C1 segment of cervical spinal cord (tissue), 14 donors: ENCODE measurements around the gene UPK2.
A peak's percentile ranks its signal among the peaks of the same experiment; 100 is the strongest.

Experiments
- DNase-seq, 14 donors: peaks; one replicate each; lab custom pipeline; 2025; lab: John Stamatoyannopoulos, UW

The UPK2 gene

GRCh38 chr11:118917481-118918127 is 38.5 kb upstream of the UPK2 start:
- DNase-seq: peak in 1 of 14 donors; percentile 35

DNA sequence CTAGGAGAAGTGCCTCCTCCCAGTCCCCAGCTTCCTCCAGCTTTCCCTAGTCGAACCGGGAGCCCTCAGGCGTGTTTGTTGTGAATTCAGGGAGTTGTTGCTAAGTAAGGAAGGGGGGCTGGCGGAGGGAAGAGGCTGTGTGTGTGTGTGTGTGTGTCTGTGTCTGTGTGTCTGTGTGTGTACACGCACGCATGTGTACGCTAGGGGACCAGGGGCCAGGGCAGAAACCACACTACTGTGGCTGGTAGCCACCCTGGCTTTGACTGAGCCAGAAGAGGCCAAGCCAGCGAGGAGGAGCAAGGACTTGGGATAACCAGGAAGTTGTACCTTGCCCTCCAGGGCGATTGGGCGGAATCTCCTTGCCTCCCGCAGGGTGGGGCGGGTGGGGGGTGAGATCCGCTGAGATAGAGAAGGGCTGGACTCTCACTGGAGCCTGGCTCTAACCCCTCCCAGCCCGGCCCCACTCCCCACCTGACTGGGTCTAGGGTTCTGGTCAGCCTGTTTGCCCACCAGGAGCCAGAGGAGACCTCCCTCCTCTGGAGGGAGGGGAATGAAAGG is 37.9 kb upstream of the UPK2 start:
- peak in 2 of 14 donors; percentile 37 to 49 for DNase-seq

- DNase-seq: peak in 1 of 14 donors; percentile 49
Observed at GRCh38 chr11:118918686-118919280, 37.3 kb upstream of the UPK2 start.

DNA sequence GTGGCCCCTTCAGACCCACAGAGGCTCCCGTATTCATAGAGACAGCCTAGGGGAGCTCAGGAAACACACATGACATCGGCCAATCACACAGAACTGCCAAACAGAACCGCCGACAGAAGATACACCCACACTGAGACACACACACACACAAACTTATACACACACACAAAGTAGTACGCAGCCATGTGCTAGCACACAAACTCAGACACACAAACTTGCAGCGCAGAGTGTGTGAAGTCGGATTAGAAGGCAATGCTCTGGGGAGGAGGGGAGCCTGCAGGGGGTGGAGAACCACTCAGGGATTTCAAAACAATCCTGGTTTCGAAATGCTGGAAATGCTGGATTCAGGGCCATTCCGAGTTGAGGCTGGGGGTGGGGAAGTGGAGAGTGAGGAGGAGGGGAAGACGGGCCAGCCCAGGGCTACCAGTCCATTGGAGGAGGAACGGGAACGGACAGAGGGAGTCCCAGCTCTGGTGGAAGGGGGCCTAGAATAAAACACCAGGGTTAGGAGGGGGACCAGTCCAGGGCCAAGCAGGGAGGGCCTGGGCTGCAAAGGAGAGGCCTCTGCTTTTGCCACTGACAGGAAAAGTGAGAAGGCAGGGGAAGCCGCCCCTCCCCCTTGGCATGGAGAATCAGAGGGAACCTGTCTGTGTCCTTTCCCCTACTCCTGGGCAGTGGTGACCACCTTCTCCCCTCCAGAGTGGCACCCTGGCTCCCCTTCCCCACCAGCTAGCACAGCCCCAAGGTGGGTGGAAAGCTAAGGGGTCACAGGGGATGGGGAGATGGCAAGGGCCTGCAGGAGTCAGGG is 34.8 kb upstream of the UPK2 start:
- peak in 1 of 14 donors; percentile 63 for DNase-seq

DNA sequence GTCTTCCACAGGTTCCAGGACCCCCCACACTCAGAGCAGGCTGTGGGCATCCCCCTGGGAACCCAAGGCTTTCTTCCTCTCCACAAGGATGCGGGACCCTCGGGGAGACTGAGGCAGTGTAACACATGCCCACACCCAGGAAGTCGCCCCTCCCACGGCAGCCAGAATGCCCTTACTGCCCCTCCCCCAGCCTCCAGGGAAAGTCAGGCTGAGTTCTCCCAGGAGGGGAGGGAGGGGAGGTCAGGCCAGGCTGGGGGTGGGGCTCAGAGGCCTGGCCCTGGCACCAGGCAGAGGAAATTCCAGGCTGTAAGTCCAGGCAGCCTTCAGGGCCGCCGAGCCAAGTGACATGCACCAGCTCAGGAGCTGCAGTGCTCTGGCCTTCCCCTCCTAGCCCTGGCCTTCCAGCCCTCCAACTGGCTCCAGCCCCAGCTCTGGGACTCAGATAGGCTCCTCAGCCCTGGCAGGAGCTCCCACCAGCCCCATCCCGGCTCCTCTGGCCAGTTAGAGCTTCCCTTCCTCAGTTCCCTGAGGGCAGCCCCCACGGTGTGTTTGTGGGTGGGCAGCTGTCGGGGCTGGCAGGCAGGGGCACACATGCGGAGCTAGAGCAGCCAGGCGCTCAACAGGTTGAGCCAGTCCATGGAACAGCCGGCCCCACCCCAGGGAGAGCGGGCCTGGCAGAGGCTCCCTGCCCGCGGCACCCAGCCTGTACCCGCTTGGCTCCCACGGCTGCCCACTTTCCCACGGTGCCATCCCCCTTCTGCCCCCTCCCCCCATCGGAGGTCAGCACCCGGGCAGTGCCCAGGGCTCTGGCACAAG is 34.0 kb upstream of the UPK2 start:
- peak in 7 of 14 donors; percentile 29 to 69 (median 61) for DNase-seq

DNA sequence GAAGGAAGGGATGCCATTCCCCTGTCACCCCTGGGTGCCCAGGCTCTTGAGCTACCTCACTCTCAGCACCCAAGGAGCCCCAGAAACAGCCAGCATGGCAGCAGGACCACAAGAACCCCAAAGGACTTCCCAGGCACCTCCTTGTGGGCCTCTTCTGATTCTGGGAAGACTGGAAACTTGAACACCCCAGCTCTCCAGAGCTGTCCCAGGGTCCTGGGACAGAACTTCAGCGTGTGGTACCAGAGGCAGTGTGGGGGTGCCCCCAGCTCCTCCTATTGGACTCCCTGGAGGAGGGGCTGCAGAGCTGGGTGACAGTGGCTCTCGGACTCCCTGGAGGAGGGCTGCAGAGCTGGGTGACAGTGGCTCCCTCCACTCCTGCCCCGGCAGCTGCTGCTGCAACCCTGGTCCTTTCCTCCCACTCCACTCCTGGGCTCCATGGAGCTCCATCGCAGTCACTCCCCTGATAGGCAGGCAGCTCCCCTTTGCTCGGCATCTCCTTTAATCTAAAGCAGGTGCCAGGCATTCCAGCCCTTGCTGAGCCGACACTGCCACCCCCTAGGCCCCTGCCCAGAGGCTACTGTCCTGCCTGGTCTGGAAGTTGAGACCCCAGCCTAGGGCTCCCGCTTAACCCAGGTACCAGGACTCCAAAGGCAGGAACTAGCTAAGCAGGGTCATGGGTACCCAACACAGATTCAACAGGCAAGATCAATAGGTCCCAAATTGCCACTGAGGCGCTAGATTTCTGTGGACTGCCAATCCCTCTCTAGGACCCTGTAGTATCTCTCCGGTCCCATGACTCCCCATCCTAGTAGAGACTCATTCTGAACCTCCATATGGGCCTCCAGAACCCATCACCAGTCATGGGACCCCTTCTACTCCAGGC is 33.1 kb upstream of the UPK2 start:
- DNase-seq: no peak

- no peak for DNase-seq
Observed at GRCh38 chr11:118923721-118924587, 32.1 kb upstream of the UPK2 start.

- peak in 9 of 14 donors; percentile 35 to 78 (median 64) for DNase-seq
Observed at GRCh38 chr11:118924591-118925585, 31.2 kb upstream of the UPK2 start.

- DNase-seq: no peak
Observed at GRCh38 chr11:118927554-118928100, 28.5 kb upstream of the UPK2 start.

DNA sequence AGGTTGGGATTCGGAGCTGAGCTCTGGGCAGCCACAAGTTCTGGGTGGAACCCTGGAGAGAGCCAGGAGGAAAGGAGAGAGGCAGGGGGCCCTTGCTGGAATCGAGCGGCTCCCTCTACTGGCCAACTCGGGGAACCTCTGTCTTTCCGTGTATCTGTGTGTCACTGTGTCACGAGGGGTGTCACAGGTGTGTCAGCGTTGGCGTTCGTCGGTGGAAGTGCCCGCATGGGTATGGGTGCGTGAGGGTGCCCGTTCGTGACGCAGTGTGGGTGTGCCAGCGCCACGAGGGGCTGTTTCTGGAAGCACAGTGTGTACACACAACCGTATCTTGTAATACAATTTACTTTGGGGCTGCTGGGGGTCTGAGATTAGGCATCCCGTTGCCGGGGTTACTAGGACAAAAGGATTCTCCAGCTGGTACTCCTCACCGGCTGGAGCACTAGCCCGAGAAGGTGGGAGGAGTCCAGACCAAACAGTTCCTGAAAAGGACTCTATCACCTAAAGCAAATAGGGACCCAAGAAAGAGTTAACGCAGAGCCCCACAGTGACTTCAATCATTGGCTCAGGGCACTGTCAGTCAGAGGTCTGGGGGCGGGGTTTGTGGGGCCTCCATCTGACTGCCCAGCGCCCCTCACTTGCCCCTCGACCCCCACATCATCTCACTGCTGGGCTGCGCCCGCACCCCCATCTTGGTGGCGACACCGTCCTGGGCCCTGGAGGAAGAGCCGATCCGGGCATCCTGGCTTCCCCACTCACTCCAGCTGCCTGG is 27.8 kb upstream of the UPK2 start:
- DNase-seq: peak in 13 of 14 donors; percentile 81 to 98 (median 90)

GRCh38 chr11:118928870-118929500 is 27.1 kb upstream of the UPK2 start:
- peak in 10 of 14 donors; percentile 80 to 94 (median 88) for DNase-seq

DNA sequence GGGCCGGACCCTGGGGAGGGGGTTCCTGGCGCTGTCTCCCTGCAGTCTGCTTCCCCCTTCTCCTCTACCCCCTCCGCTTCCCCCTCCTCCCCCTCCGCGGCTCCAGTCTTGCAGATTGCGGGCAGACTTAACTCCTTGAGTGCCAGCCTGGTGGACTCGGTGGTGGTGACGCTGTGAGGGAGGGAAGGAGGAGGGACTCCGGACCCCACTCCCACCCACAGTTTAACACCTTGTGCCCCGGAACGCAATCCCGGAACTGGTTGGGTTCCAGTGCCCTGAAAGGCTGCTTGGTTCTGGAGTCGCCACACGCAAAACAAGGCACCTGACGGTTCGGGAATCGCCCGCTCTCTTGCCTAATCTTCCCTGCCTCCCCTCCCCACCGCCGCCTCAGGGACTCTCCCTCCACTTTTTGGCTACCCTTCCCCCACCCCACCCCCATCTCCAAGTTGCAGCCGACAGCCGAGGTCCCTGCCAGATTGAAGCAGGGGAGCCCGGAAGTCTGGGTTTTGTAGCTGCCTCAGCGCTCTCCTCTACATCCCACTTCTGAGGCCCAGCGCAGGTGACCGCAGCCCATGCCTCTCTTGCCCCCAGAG is 26.5 kb upstream of the UPK2 start:
- peak in 12 of 14 donors; percentile 80 to 93 (median 88) for DNase-seq

DNA sequence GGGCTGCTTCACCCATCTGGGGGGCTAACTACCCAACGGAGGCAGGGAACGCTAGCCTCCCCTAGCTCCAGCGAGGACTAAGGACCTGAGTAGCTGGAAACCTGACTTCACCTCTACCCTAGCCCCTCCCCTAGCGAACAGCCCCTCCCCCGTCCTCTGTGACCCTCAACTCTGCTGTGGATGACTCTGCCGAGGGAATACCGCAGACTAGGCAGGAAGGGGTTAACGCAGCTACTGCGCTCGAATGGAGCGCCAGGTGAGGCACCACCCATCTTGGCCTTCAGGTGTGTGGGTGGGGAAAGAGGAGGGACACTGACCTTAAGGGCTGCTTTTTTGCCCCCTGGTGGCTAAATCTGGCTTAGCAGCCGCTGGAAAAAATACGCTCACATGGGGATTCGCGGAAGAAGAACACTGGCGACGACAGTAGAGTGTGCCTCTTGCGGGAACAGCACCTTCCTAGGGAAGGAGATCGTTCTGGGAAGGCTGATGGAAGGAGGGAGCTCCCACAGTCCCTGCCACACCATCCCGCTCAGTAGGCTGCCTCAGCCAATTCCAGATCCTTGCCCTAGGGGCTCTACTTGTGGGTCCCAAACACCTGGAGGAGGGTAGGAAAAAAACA is 25.9 kb upstream of the UPK2 start:
- peak in 11 of 14 donors; percentile 44 to 92 (median 71) for DNase-seq

DNA sequence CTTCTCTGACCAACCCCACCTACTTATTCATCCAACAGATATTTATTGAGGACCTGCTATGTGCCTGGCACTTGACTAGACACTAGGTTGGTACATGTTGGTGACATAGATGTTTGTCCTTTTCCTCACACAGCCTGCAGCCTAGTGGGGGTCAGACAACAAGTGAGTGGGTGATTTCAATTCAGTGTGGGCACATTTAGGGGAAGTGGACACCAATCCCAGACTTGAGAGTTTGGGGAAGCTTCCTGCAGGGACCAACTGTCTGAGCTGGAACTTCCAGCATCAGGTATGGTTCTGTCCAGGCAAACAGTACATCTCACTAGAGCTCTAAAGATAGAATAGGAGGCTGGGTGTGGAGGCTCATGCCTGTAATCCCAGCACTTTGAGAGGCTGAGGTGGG is 24.5 kb upstream of the UPK2 start:
- no peak for DNase-seq

DNA sequence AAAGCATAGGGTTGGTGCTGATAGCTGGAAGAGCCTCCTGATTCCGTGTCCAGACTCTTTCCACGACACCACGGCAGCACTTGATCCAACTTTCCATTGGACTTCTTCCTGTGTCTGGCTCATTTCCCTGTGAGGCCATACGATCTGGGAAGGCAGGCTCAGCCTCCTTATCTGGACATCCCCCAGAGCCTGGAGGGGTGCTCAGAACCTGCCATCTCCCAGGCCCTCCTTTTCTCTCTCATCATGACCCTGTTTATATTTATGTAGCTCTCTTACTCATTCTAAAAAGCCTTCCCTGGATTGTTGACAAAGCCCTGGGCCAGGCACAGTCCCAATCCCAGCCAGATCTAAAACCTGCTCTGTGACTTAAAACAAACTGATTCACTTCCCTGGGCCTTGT is 22.6 kb upstream of the UPK2 start:
- DNase-seq: peak in 1 of 14 donors; percentile 34

DNA sequence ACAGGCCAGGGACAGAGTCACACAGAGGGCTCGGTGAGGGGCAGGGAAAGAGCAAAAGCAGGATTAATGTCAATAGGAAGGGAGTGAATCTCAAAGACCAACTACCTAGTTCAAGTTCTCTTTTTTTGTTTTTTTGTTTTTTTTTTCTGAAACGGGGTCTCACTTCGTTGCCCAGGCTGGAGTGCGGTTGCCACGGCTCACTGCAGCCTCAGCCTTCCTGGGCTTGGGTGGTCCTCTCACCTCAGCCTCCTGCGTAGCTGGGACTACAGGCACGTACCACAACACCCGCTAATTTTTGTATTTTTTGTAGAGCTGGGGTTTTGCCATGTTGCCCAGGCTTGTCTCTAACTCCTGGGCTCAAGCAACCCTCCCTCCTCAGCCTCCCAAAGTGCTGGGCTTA is 20.7 kb upstream of the UPK2 start:
- no peak for DNase-seq
